HG02885 (cell line): Measurements from ENCODE around the gene TMEM187.
A peak's percentile ranks its signal among the peaks of the same experiment; 100 is the strongest.

Experiments used
- ATAC-seq: cut with Tn5 transposase; IDR thresholded peaks from one replicate; pipeline ENCODE4 v1.9.1; 2021; ENCODE audit warnings: mild to moderate bottlenecking; ENCODE audit not compliant: unreplicated experiment, poor library complexity

Gene TMEM187

GRCh38 chrX:154017766-154018517 lies 45.4 kb downstream of the TMEM187 start:
- no peak for ATAC-seq

- ATAC-seq = no peak
Observed at GRCh38 chrX:154018518-154019060, 46.0 kb downstream of the TMEM187 start.

GRCh38 chrX:154019061-154019621 lies 46.6 kb downstream of the TMEM187 start:
- ATAC-seq = peak; percentile 14

GRCh38 chrX:154019633-154020528 lies 47.3 kb downstream of the TMEM187 start, which contains the start of gene IRAK1:
TSS of gene IRAK1 (minus strand) at chrX:154019902. CDS start at chrX:154019812, 90 bp downstream.
- peak; percentile 72 for ATAC-seq

GRCh38 chrX:154020536-154021115 lies 48.1 kb downstream of the TMEM187 start:
- no peak for ATAC-seq

- no peak for ATAC-seq
Observed at GRCh38 chrX:154021131-154021611, 48.6 kb downstream of the TMEM187 start.

- no peak for ATAC-seq
Observed at GRCh38 chrX:154022108-154022507, 49.6 kb downstream of the TMEM187 start.

GRCh38 chrX:154023276-154024000 lies 50.9 kb downstream of the TMEM187 start:
- no peak for ATAC-seq

GRCh38 chrX:154024271-154024670 lies 51.7 kb downstream of the TMEM187 start:
- no peak for ATAC-seq

- ATAC-seq = no peak
Observed at GRCh38 chrX:154025230-154025629, 52.7 kb downstream of the TMEM187 start.

- no peak for ATAC-seq
Observed at GRCh38 chrX:154026136-154027021, 53.8 kb downstream of the TMEM187 start.

- no peak for ATAC-seq
Observed at GRCh38 chrX:154027022-154027402, 54.5 kb downstream of the TMEM187 start.

- no peak for ATAC-seq
Observed at GRCh38 chrX:154027986-154028385, 55.4 kb downstream of the TMEM187 start.

GRCh38 chrX:154028502-154029184 lies 56.1 kb downstream of the TMEM187 start:
- no peak for ATAC-seq

- no peak for ATAC-seq
Observed at GRCh38 chrX:154029439-154029838, 56.9 kb downstream of the TMEM187 start.

- ATAC-seq = no peak
Observed at GRCh38 chrX:154030266-154030665, 57.7 kb downstream of the TMEM187 start.

- no peak for ATAC-seq
Observed at GRCh38 chrX:154030715-154031305, 58.3 kb downstream of the TMEM187 start.

GRCh38 chrX:154032160-154032559 lies 59.6 kb downstream of the TMEM187 start:
- ATAC-seq = no peak
